Measurements from ENCODE around the gene PFKFB3. TPM values are rescaled to one million over a fixed set of nuclear protein-coding genes. Genes with fewer than 3 reads are reported as not detected.
A peak's percentile ranks its signal among the peaks of the same experiment; 100 is the strongest.

The PFKFB3 gene
- polyA plus RNA-seq, 1 experiment: 24.3 TPM

- no peak for DNase-seq (ENCODE audit: low read depth, low spot score)
- Histone ChIP-seq H3K4me3 (ENCODE audit: low read depth, low read length) (no peak overlapping the region), H3K27me3 (ENCODE audit: control insufficient read depth, insufficient read depth, low read length) (no peaks in the 10 kb centered on the region), H3K9me3 (ENCODE audit: control insufficient read depth, insufficient read depth, low read length) (no peaks in the 10 kb centered on the region), H3K27ac (ENCODE audit: low read depth, low read length) (no peak overlapping the region)
- POLR2A ChIA-PET: no interaction called here
- CTCF ChIA-PET: interaction anchor here (0.7 kb wide), 2 partner anchors 35 to 652 kb away, joined by 3 to 5 read pairs; no protein-coding TSS in a partner anchor
- TF ChIP-seq, protein P1, sequence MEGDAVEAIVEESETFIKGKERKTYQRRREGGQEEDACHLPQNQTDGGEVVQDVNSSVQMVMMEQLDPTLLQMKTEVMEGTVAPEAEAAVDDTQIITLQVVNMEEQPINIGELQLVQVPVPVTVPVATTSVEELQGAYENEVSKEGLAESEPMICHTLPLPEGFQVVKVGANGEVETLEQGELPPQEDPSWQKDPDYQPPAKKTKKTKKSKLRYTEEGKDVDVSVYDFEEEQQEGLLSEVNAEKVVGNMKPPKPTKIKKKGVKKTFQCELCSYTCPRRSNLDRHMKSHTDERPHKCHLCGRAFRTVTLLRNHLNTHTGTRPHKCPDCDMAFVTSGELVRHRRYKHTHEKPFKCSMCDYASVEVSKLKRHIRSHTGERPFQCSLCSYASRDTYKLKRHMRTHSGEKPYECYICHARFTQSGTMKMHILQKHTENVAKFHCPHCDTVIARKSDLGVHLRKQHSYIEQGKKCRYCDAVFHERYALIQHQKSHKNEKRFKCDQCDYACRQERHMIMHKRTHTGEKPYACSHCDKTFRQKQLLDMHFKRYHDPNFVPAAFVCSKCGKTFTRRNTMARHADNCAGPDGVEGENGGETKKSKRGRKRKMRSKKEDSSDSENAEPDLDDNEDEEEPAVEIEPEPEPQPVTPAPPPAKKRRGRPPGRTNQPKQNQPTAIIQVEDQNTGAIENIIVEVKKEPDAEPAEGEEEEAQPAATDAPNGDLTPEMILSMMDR (IDR thresholded peaks at IDR 0.05; ENCODE audit: low read depth, low read length): no peak
Measured at GRCh38 chr10:6297951-6298381, 95.2 kb downstream of the PFKFB3 start.

DNA sequence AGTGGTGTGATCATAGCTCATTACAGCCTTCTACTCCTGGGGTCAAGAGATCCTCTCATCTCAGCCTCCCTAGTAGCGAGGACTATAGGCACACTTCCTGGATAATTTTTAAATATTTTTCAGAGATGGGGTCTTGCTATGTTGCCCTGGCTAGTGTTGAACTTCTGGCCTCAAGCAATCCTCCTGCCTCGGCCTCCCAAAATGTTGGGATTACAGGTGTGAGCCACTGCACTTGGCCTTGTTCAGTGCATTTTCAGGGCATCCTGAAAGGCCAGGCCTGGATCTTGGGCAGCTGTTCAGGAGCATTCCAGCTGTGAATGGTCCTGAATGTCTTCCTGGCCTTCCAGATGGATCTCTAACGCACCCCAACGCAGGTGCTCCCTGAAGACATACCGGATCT lies 95.7 kb downstream of the PFKFB3 start:
- Histone ChIP-seq H3K9me3 (ENCODE audit: control insufficient read depth, insufficient read depth, low read length) (no peaks in the 10 kb centered on the region), H3K27ac (ENCODE audit: low read depth, low read length) (no peak overlapping the region), H3K4me3 (ENCODE audit: low read depth, low read length) (no peak overlapping the region), H3K27me3 (ENCODE audit: control insufficient read depth, insufficient read depth, low read length) (no peaks in the 10 kb centered on the region)
- no peak for DNase-seq (ENCODE audit: low read depth, low spot score)
- ChIA-PET POLR2A (no interaction called here), CTCF (interaction anchor here (0.7 kb wide), 2 partner anchors 36 to 651 kb away, joined by 3 to 5 read pairs; no protein-coding TSS in a partner anchor)
- TF ChIP-seq, protein P1 (IDR thresholded peaks at IDR 0.05; ENCODE audit: low read depth, low read length): no peak

GRCh38 chr10:6299234-6299633 lies 96.5 kb downstream of the PFKFB3 start:
- Histone ChIP-seq H3K9me3 (ENCODE audit: control insufficient read depth, insufficient read depth, low read length) (no peaks in the 10 kb centered on the region), H3K4me3 (ENCODE audit: low read depth, low read length) (no peak overlapping the region), H3K27me3 (ENCODE audit: control insufficient read depth, insufficient read depth, low read length) (no peaks in the 10 kb centered on the region), H3K27ac (ENCODE audit: low read depth, low read length) (no peak overlapping the region)
- TF ChIP-seq, protein P1 (IDR thresholded peaks at IDR 0.05; ENCODE audit: low read depth, low read length): no peak
- ChIA-PET CTCF (no interaction called here), POLR2A (no interaction called here)
- DNase-seq (ENCODE audit: low read depth, low spot score): no peak

GRCh38 chr10:6299743-6300105 lies 97.0 kb downstream of the PFKFB3 start:
- POLR2A ChIA-PET: no interaction called here
- CTCF ChIA-PET: no interaction called here
- no peaks in the 10 kb centered on the region for H3K9me3 ChIP-seq (ENCODE audit: control insufficient read depth, insufficient read depth, low read length)
- no peak overlapping the region for H3K4me3 ChIP-seq (ENCODE audit: low read depth, low read length)
- no peaks in the 10 kb centered on the region for H3K27me3 ChIP-seq (ENCODE audit: control insufficient read depth, insufficient read depth, low read length)
- DNase-seq (ENCODE audit: low read depth, low spot score): no peak
- H3K27ac ChIP-seq (ENCODE audit: low read depth, low read length): no peak overlapping the region
- TF ChIP-seq, protein P1 (IDR thresholded peaks at IDR 0.05; ENCODE audit: low read depth, low read length): no peak

- DNase-seq (ENCODE audit: low read depth, low spot score): peak; percentile 11
- POLR2A ChIA-PET: interaction anchor here (0.6 kb wide), 1 partner anchor 628 kb away, joined by 4 read pairs; no protein-coding TSS in a partner anchor
- H3K27me3 ChIP-seq (ENCODE audit: control insufficient read depth, insufficient read depth, low read length): no peaks in the 10 kb centered on the region
- TF ChIP-seq, protein P1 (IDR thresholded peaks at IDR 0.05; ENCODE audit: low read depth, low read length): no peak
- CTCF ChIA-PET: interaction anchor here (0.7 kb wide), 1 partner anchor 62 kb away, joined by 3 read pairs; no protein-coding TSS in a partner anchor
- no peak overlapping the region for H3K4me3 ChIP-seq (ENCODE audit: low read depth, low read length)
- H3K27ac ChIP-seq (ENCODE audit: low read depth, low read length): no peak overlapping the region
- H3K9me3 ChIP-seq (ENCODE audit: control insufficient read depth, insufficient read depth, low read length): no peaks in the 10 kb centered on the region
Measured at GRCh38 chr10:6300106-6300783, 97.5 kb downstream of the PFKFB3 start.

Data from AG04450 (cell line).